HG03175 (cell line): ENCODE results near the gene SDR42E1.

ENCODE experiments used
- ATAC-seq: cut with Tn5 transposase; IDR thresholded peaks from one replicate; pipeline ENCODE4 v1.9.1; 2021; ENCODE audit warnings: mild to moderate bottlenecking, moderate library complexity; ENCODE audit not compliant: unreplicated experiment

SDR42E1 gene

DNA sequence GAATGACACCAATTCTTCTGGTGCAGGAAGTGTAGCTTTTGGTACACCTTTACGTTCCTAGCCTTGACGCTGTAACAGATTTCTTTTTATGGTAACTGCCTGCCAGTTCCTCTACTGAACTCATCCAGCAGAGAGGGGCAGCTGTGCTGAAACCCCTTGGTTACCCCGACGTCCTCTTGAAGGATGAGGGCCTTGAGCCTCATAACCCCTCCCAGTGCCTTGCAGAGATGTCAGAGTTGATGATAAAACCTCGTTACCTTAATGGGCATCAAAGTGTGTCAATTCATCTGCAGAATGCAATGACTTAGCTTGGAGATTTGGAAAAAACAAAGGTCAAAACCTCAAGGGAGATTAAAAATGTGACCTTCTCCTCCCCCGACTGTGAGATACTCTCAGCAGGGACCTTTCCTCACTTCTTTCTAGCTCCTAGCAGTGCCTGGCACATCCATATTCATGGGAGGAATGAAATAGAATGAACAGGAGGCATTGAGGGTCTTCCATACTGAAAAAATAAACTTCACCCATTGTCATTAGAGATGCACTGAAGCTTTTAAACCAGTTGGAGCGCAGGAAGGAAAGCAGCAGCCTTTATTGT, 69.2 kb downstream of the SDR42E1 start:
- ATAC-seq: no peak

- ATAC-seq: no peak
Measured at GRCh38 chr16:81940781-81941560, 70.3 kb downstream of the SDR42E1 start.

DNA sequence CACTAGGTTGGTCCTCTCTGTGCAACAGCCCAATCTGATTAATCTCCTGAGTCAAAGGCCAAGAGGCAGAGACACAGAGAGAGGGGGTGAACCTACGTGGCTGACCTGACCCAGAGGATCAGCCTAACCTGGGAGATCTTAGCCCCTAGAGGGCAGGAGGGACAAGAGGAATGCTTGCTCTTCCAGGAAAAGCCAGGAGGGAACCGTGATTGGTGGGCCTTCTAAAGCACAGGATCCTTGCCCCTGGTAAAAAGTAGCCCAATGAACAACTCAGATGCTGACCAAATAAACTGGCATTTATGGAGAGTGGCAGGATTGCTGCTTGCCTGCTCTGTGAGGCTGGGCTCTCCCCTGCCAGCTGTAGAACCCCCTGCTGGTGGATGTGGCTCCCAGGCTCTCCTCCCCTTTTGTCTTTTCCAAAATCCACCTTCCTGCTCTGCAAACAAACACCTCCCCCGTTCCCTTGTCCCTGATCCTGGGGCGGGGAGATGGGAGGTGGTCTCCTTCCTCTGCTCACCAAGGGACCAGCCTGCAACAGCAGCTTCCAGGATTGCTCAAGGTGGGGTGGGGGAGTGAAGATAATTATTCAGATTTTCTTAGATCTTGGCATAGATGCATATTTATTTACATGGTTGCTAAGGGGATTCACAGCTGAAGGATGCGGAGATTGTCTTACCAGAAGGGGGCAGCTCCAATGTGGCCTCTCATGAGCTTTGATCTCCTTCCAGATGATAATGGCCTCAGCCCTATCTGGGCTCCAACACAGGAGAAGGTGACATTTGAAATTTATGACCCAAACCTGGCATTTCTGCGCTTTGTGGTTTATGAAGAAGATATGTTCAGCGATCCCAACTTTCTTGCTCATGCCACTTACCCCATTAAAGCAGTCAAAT, 71.9 kb downstream of the SDR42E1 start:
- no peak for ATAC-seq
